ENCODE data around the gene C6orf47. TPM values are rescaled to one million over a fixed set of nuclear protein-coding genes. Genes with fewer than 3 reads are reported as not detected.

Gene C6orf47
- total RNA-seq, 1 donor from 2014 or later, result 23.5 TPM

DNA sequence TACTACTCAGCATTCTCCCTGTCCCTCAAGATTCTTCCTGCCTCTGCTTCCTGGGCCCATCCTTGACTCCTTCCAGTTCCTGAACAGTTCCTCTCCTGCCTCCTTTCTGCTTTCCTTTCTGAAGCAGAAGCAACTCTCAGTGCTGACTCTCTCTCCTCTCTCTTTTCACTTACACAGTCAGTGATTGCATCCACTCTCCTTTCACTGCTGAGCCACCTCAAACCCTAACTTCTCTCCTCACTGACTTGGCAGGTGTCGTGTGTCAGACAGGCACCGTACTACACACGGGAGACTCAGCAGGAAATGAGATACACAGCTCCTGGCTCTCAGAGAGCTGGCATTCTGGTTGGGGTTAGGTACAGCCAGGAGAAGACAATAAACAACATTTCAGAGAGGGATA, 37.0 kb upstream of the C6orf47 start:
- Mint-ChIP-seq H3K36me3 (ENCODE audit: low read depth) (peaks cover 8% of the 10 kb centered on the region), H3K9me3 (no peaks in the 10 kb centered on the region), H3K4me3 (peak overlapping the region; percentile 3), H3K27me3 (ENCODE audit: low read depth) (no peaks in the 10 kb centered on the region), H3K4me1 (peaks cover 15% of the 10 kb centered on the region), H3K27ac (ENCODE audit: unreplicated experiment) (no peak overlapping the region)
- TF ChIP-seq CTCF (conservative IDR thresholded peaks at IDR 0.05), result no peak
- no peak for DNase-seq (ENCODE audit: low read depth, low spot score)

DNA sequence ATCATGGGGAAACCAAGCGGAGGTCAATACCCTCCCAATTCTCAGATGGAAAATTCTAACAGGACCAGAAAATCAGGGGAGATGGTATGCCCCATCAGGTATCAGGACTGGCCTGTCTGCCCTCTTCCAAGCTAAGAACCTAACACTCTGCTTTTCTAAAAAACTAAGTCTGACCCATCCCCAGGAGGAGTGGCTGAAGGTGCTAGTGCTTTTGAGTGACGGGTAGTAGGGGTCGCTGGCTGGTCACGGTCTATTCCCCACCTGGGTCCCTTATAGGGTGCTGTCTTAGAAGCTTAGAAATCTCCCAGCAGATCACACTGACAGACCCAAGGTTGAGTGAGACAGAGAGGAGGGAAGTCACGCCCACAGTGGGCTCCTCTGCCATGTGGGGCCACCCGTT, 33.0 kb upstream of the C6orf47 start:
- H3K9me3 Mint-ChIP-seq, result no peaks in the 10 kb centered on the region
- DNase-seq (ENCODE audit: low read depth, low spot score), result no peak
- no peak for TF ChIP-seq CTCF (conservative IDR thresholded peaks at IDR 0.05)
- H3K27ac Mint-ChIP-seq (ENCODE audit: unreplicated experiment), result no peak overlapping the region
- H3K36me3 Mint-ChIP-seq (ENCODE audit: low read depth), result peaks cover 8% of the 10 kb centered on the region
- no peaks in the 10 kb centered on the region for H3K4me1 Mint-ChIP-seq
- no peaks in the 10 kb centered on the region for H3K27me3 Mint-ChIP-seq (ENCODE audit: low read depth)
- no peak overlapping the region for H3K4me3 Mint-ChIP-seq

DNA sequence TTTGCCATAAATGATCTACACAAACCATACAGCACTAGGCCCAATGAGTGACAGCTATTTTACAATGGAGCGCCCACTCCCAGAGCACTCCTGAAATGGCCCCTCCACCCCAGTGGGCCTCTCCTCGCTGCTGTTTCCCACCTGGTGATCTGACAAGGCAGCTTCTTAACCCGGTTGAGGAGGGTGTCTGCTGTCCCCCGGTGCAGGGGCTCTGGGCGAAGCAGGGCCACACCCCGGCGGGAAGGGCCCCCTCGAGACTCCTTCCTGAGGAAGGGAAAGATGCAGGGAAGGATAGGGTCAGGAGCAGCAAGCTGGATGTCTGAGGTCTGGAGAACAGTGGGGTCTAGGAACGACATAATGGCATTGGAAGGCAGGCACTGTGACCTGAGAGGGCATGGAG, 32.3 kb upstream of the C6orf47 start:
- Mint-ChIP-seq H3K9me3 (no peaks in the 10 kb centered on the region), H3K27me3 (ENCODE audit: low read depth) (no peaks in the 10 kb centered on the region), H3K4me3 (no peak overlapping the region), H3K27ac (ENCODE audit: unreplicated experiment) (no peak overlapping the region), H3K36me3 (ENCODE audit: low read depth) (peaks cover 7% of the 10 kb centered on the region), H3K4me1 (no peaks in the 10 kb centered on the region)
- no peak for DNase-seq (ENCODE audit: low read depth, low spot score)
- no peak for TF ChIP-seq CTCF (conservative IDR thresholded peaks at IDR 0.05)

- Mint-ChIP-seq H3K27ac (ENCODE audit: unreplicated experiment) (no peak overlapping the region), H3K36me3 (ENCODE audit: low read depth) (peaks cover 6% of the 10 kb centered on the region), H3K4me1 (no peaks in the 10 kb centered on the region), H3K4me3 (no peak overlapping the region), H3K9me3 (no peaks in the 10 kb centered on the region), H3K27me3 (ENCODE audit: low read depth) (no peaks in the 10 kb centered on the region)
- no peak for DNase-seq (ENCODE audit: low read depth, low spot score)
- no peak for TF ChIP-seq CTCF (conservative IDR thresholded peaks at IDR 0.05)
Measured at GRCh38 chr6:31692353-31692752, 31.8 kb upstream of the C6orf47 start.

- no peak for TF ChIP-seq CTCF (conservative IDR thresholded peaks at IDR 0.05)
- DNase-seq (ENCODE audit: low read depth, low spot score), result no peak
- Mint-ChIP-seq H3K27ac (ENCODE audit: unreplicated experiment) (no peak overlapping the region), H3K9me3 (no peaks in the 10 kb centered on the region), H3K36me3 (ENCODE audit: low read depth) (peaks cover 6% of the 10 kb centered on the region), H3K4me3 (no peak overlapping the region), H3K4me1 (no peaks in the 10 kb centered on the region), H3K27me3 (ENCODE audit: low read depth) (no peaks in the 10 kb centered on the region)
Measured at GRCh38 chr6:31691564-31692108, 31.1 kb upstream of the C6orf47 start.

DNA sequence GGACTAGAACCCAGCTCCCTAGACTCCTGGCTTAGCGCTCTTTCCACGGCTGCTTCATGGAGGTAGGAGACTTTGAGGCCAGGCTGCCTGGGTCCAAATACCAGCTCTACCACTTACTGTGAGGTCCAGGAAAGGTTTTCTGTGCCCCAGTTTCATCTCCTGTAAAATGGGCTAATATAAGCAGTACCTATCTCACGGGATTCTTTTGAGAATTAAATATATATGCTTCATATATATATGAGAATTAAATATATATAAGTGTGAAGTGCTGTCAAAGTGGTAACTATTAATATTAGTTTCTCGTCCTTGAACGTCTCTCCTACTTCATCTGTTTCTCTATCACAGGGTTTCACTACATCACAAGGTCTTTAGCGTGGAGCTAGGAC, 30.5 kb upstream of the C6orf47 start:
- H3K9me3 Mint-ChIP-seq, result no peaks in the 10 kb centered on the region
- H3K4me1 Mint-ChIP-seq, result no peaks in the 10 kb centered on the region
- H3K27me3 Mint-ChIP-seq (ENCODE audit: low read depth), result no peaks in the 10 kb centered on the region
- TF ChIP-seq CTCF (conservative IDR thresholded peaks at IDR 0.05), result no peak
- H3K27ac Mint-ChIP-seq (ENCODE audit: unreplicated experiment), result peak overlapping the region; percentile 83
- H3K36me3 Mint-ChIP-seq (ENCODE audit: low read depth), result peaks cover 9% of the 10 kb centered on the region
- DNase-seq (ENCODE audit: low read depth, low spot score), result no peak
- H3K4me3 Mint-ChIP-seq, result no peak overlapping the region

Data from neural crest cell (in vitro differentiated cells).